ENCODE measurements around the gene PTPRN2.

GRCh38 chr7:158526531-158526930, 61.1 kb downstream of the PTPRN2 start:
- TF ChIP-seq POLR2A (IDR thresholded peaks at IDR 0.05) = no peak
- no peak for TF ChIP-seq EP300 (IDR thresholded peaks at IDR 0.05)
- TF ChIP-seq CTCF (IDR thresholded peaks at IDR 0.05) = no peak
